K562 (cell line): ENCODE data around the gene CHCHD6.

Experiments used
- CTCF ChIP-seq, 3 experiments: IDR thresholded peaks in 2 of 3; conservative IDR thresholded peaks in 1 of 3; 2 replicates each; pipeline ENCODE4 v1.5.1; 2011 to 2012; ENCODE audit warnings: low read length in 3 of 3, mild to moderate bottlenecking in 3 of 3, control low read depth in 2 of 3, improper control_type of control experiment in 1 of 3, inconsistent platforms in 1 of 3, low read depth in 1 of 3, mixed read lengths in 1 of 3, moderate library complexity in 1 of 3; ENCODE audit not compliant: insufficient read depth in 2 of 3
- E2F1 ChIP-seq: sonication (generic); formaldehyde crosslinking; IDR thresholded peaks from 2 replicates; pipeline ENCODE4 v1.8.1; 2023; ENCODE audit warnings: mild to moderate bottlenecking, missing genetic modification reagents, moderate library complexity
- NBN ChIP-seq: fragments of 450-650 bp; IDR thresholded peaks from 2 replicates; pipeline ENCODE4 v1.6.1; 2016; ENCODE audit warnings: low read depth, mild to moderate bottlenecking
- POLR2AphosphoS5 ChIP-seq: IDR thresholded peaks from 2 replicates; pipeline ENCODE4 v1.6.1; 2011; ENCODE audit warnings: mild to moderate bottlenecking, low read depth, low read length, moderate library complexity; ENCODE audit not compliant: control insufficient read depth, insufficient read depth
- ZBTB7A ChIP-seq: IDR thresholded peaks from 2 replicates; pipeline ENCODE4 v1.6.1; 2011; ENCODE audit warnings: low read depth, mild to moderate bottlenecking, low read length, moderate library complexity, borderline replicate concordance; ENCODE audit not compliant: control insufficient read depth
- ZNF146 ChIP-seq: IDR thresholded peaks from one replicate; pipeline ENCODE4 v1.6.1; 2018; ENCODE audit warnings: missing compliant biosample characterization; ENCODE audit not compliant: unreplicated experiment

- TF ChIP-seq CTCF (IDR thresholded peaks at IDR 0.05 in 2 of 3, conservative IDR thresholded peaks at IDR 0.05 in 1 of 3; ENCODE audit: insufficient read depth in 2 of 3, low read depth in 1 of 3, low read length in 3 of 3): no peak
- no peak for TF ChIP-seq ZBTB7A
- TF ChIP-seq E2F1 (CRISPR knock-in tag): no peak
- no peak for TF ChIP-seq ZNF146 (CRISPR knock-in tag)
- no peak for TF ChIP-seq POLR2AphosphoS5
- TF ChIP-seq NBN: no peak
Observed at GRCh38 chr3:126939733-126940132, 235.7 kb downstream of the CHCHD6 start.
